Trophoblast cell (in vitro differentiated cells and primary cell): Measurements from ENCODE around the gene NHSL2.

Experiments
- DNase-seq, 2 donors: peaks; one replicate each; pipeline ENCODE4 v3.0.0-alpha.2; 2016
- H2AFZ ChIP-seq: 2 replicates; pipeline ENCODE4 v1.6.1; 2013; ENCODE audit warnings: low read length, moderate library complexity, mild to moderate bottlenecking; ENCODE audit not compliant: insufficient read depth, poor library complexity
- H2AK5ac ChIP-seq: 2 replicates; pipeline ENCODE4 v1.6.1; 2013; ENCODE audit warnings: mild to moderate bottlenecking, low read length
- H2BK120ac ChIP-seq: 2 replicates; pipeline ENCODE4 v1.6.1; 2013; ENCODE audit warnings: low read length, mild to moderate bottlenecking, moderate library complexity; ENCODE audit not compliant: insufficient read depth, poor library complexity
- H2BK12ac ChIP-seq: 2 replicates; pipeline ENCODE4 v1.6.1; 2013; ENCODE audit warnings: mild to moderate bottlenecking, low read length, moderate library complexity
- H2BK5ac ChIP-seq: 2 replicates; pipeline ENCODE4 v1.6.1; 2013; ENCODE audit warnings: low read length, low read depth, moderate library complexity, mild to moderate bottlenecking; ENCODE audit not compliant: poor library complexity
- H3K14ac ChIP-seq: 2 replicates; pipeline ENCODE4 v1.6.1; 2013; ENCODE audit warnings: mild to moderate bottlenecking, low read length
- H3K18ac ChIP-seq: 2 replicates; pipeline ENCODE4 v1.6.1; 2013; ENCODE audit warnings: mild to moderate bottlenecking, low read length
- H3K23ac ChIP-seq: 2 replicates; pipeline ENCODE4 v1.6.1; 2013; ENCODE audit warnings: low read length
- H3K27ac ChIP-seq: 2 replicates; pipeline ENCODE4 v1.5.1; 2013; ENCODE audit warnings: low read depth, mild to moderate bottlenecking, inconsistent platforms, low read length, moderate library complexity
- H3K27me3 ChIP-seq: 2 replicates; pipeline ENCODE4 v1.6.1; 2013; ENCODE audit warnings: inconsistent platforms, mild to moderate bottlenecking, low read length, moderate library complexity; ENCODE audit not compliant: insufficient read depth
- H3K36me3 ChIP-seq, 2 experiments: 1 replicate in 1 of 2; 2 replicates in 1 of 2; pipeline ENCODE4 v1.6.1; 2013; ENCODE audit warnings: low read length in 2 of 2, mild to moderate bottlenecking in 2 of 2, moderate library complexity in 1 of 2; ENCODE audit not compliant: insufficient read depth in 2 of 2, control insufficient read depth in 1 of 2
- H3K4ac ChIP-seq: 2 replicates; pipeline ENCODE4 v1.6.1; 2013; ENCODE audit warnings: low read depth, mild to moderate bottlenecking, low read length, moderate library complexity
- H3K4me1 ChIP-seq, 2 experiments: 1 replicate in 1 of 2; 2 replicates in 1 of 2; pipeline ENCODE4 v1.6.1; 2013; ENCODE audit warnings: low read length in 2 of 2, mild to moderate bottlenecking in 2 of 2, moderate library complexity in 1 of 2; ENCODE audit not compliant: insufficient read depth in 2 of 2, control insufficient read depth in 1 of 2
- H3K4me2 ChIP-seq: 2 replicates; pipeline ENCODE4 v1.6.1; 2013; ENCODE audit warnings: inconsistent platforms, mild to moderate bottlenecking, low read length, moderate library complexity
- H3K4me3 ChIP-seq: 2 replicates; pipeline ENCODE4 v1.5.1; 2013; ENCODE audit warnings: mild to moderate bottlenecking, low read depth, low read length, inconsistent platforms
- H3K79me1 ChIP-seq: one replicate; pipeline ENCODE4 v1.6.1; 2013; ENCODE audit warnings: low read length
- H3K79me2 ChIP-seq: 2 replicates; pipeline ENCODE4 v1.6.1; 2013; ENCODE audit warnings: low read length, mild to moderate bottlenecking; ENCODE audit not compliant: control insufficient read depth, insufficient read depth, poor library complexity
- H3K9ac ChIP-seq: 2 replicates; pipeline ENCODE4 v1.6.1; 2013; ENCODE audit warnings: mild to moderate bottlenecking, low read length
- H3K9me3 ChIP-seq: 2 replicates; pipeline ENCODE4 v1.6.1; 2013; ENCODE audit warnings: low read depth, mild to moderate bottlenecking, control low read depth, inconsistent platforms, low read length; ENCODE audit not compliant: insufficient read depth
- H4K12ac ChIP-seq: 2 replicates; pipeline ENCODE4 v1.6.1; 2013; ENCODE audit warnings: low read depth, mild to moderate bottlenecking, low read length, moderate library complexity
- H4K8ac ChIP-seq: 2 replicates; pipeline ENCODE4 v1.6.1; 2013; ENCODE audit warnings: low read depth, mild to moderate bottlenecking, low read length, moderate library complexity
- H4K91ac ChIP-seq: one replicate; pipeline ENCODE4 v1.6.1; 2013; ENCODE audit warnings: low read depth, mild to moderate bottlenecking, low read length, moderate library complexity
- WGBS: extraction: QIAGEN DNeasy Blood & Tissue Kit; methylation state at CpG from one replicate; pipeline ENCODE4 v1.1.7; 2013; ENCODE audit warnings: missing lambda C conversion rate; ENCODE audit not compliant: insufficient read length, insufficient coverage; ENCODE audit errors: extremely low coverage; 5-methylcytosine and 5-hydroxymethylcytosine counted together

Gene NHSL2

GRCh38 chrX:72137846-72138495 lies 227.3 kb downstream of the NHSL2 start:
- Histone ChIP-seq H3K4me3 (no peak overlapping the region), H3K4ac (no peak overlapping the region), H3K27me3 (no peaks in the 10 kb centered on the region), H4K12ac (no peak overlapping the region), H3K4me1 (no peaks in the 10 kb centered on the region), H4K91ac (no peak overlapping the region), H3K4me2 (no peak overlapping the region), H3K9ac (no peak overlapping the region), H3K36me3 (peaks cover 29 to 41% of the 10 kb centered on the region in 2 experiments), H3K14ac (no peak overlapping the region), H3K23ac (no peak overlapping the region), H3K79me2 (no peaks in the 10 kb centered on the region), H3K9me3 (peaks cover 2% of the 10 kb centered on the region), H2BK5ac (no peak overlapping the region), H3K79me1 (no peaks in the 10 kb centered on the region), H4K8ac (no peak overlapping the region), H2AFZ (no peak overlapping the region), H3K27ac (no peak overlapping the region), H2BK12ac (no peak overlapping the region), H2AK5ac (no peak overlapping the region), H2BK120ac (no peak overlapping the region), H3K18ac (no peak overlapping the region)
- no CpG with 5 or more reads among the region's 9 CpGs for WGBS
- no peak for DNase-seq

- H3K4me1 ChIP-seq: no peaks in the 10 kb centered on the region
- no peak overlapping the region for H3K14ac ChIP-seq
- no peak overlapping the region for H3K18ac ChIP-seq
- H2BK12ac ChIP-seq: no peak overlapping the region
- H3K9me3 ChIP-seq: peaks cover 2% of the 10 kb centered on the region
- no peak overlapping the region for H3K27ac ChIP-seq
- no peaks in the 10 kb centered on the region for H3K79me1 ChIP-seq
- H3K79me2 ChIP-seq: no peaks in the 10 kb centered on the region
- no peak overlapping the region for H3K4ac ChIP-seq
- H4K12ac ChIP-seq: no peak overlapping the region
- H3K4me3 ChIP-seq: no peak overlapping the region
- H2BK5ac ChIP-seq: no peak overlapping the region
- H2AK5ac ChIP-seq: no peak overlapping the region
- H2BK120ac ChIP-seq: no peak overlapping the region
- peaks cover 30 to 43% of the 10 kb centered on the region in 2 experiments for H3K36me3 ChIP-seq
- H3K4me2 ChIP-seq: no peak overlapping the region
- H3K23ac ChIP-seq: no peak overlapping the region
- H3K9ac ChIP-seq: no peak overlapping the region
- no peak for DNase-seq
- no peaks in the 10 kb centered on the region for H3K27me3 ChIP-seq
- no CpG with 5 or more reads among the region's 8 CpGs for WGBS
- H4K8ac ChIP-seq: no peak overlapping the region
- no peak overlapping the region for H2AFZ ChIP-seq
- H4K91ac ChIP-seq: no peak overlapping the region
Measured at GRCh38 chrX:72139538-72139937, 228.9 kb downstream of the NHSL2 start.

GRCh38 chrX:72141372-72142004 lies 230.8 kb downstream of the NHSL2 start:
- no peak overlapping the region for H2AK5ac ChIP-seq
- peaks cover 27 to 41% of the 10 kb centered on the region in 2 experiments for H3K36me3 ChIP-seq
- H4K91ac ChIP-seq: no peak overlapping the region
- no peak overlapping the region for H3K14ac ChIP-seq
- H3K79me1 ChIP-seq: no peaks in the 10 kb centered on the region
- no peak for DNase-seq
- no peak overlapping the region for H2BK120ac ChIP-seq
- H3K27me3 ChIP-seq: no peaks in the 10 kb centered on the region
- H2BK5ac ChIP-seq: no peak overlapping the region
- no peak overlapping the region for H4K12ac ChIP-seq
- peaks cover 2% of the 10 kb centered on the region for H3K9me3 ChIP-seq
- H3K4me1 ChIP-seq: no peaks in the 10 kb centered on the region
- H3K4me3 ChIP-seq: no peak overlapping the region
- WGBS: no CpG with 5 or more reads among the region's 4 CpGs
- no peak overlapping the region for H3K4me2 ChIP-seq
- H3K18ac ChIP-seq: no peak overlapping the region
- H3K79me2 ChIP-seq: no peaks in the 10 kb centered on the region
- H2AFZ ChIP-seq: no peak overlapping the region
- no peak overlapping the region for H3K4ac ChIP-seq
- no peak overlapping the region for H3K9ac ChIP-seq
- H2BK12ac ChIP-seq: no peak overlapping the region
- H3K27ac ChIP-seq: no peak overlapping the region
- H4K8ac ChIP-seq: no peak overlapping the region
- no peak overlapping the region for H3K23ac ChIP-seq

- H3K14ac ChIP-seq: no peak overlapping the region
- H4K91ac ChIP-seq: no peak overlapping the region
- no peaks in the 10 kb centered on the region for H3K27me3 ChIP-seq
- no peaks in the 10 kb centered on the region for H3K79me2 ChIP-seq
- no peak overlapping the region for H4K8ac ChIP-seq
- no peak overlapping the region for H3K4me2 ChIP-seq
- H3K36me3 ChIP-seq: peaks cover 27 to 38% of the 10 kb centered on the region in 2 experiments
- no peak for DNase-seq
- H3K4me3 ChIP-seq: no peak overlapping the region
- H3K4ac ChIP-seq: no peak overlapping the region
- no peak overlapping the region for H2AK5ac ChIP-seq
- H3K27ac ChIP-seq: no peak overlapping the region
- H3K9me3 ChIP-seq: peaks cover 2% of the 10 kb centered on the region
- H3K23ac ChIP-seq: no peak overlapping the region
- H3K9ac ChIP-seq: no peak overlapping the region
- H2AFZ ChIP-seq: no peak overlapping the region
- no peak overlapping the region for H2BK12ac ChIP-seq
- H2BK5ac ChIP-seq: no peak overlapping the region
- H3K79me1 ChIP-seq: no peaks in the 10 kb centered on the region
- no peak overlapping the region for H3K18ac ChIP-seq
- H3K4me1 ChIP-seq: no peaks in the 10 kb centered on the region
- no CpG with 5 or more reads among the region's 8 CpGs for WGBS
- H2BK120ac ChIP-seq: no peak overlapping the region
- no peak overlapping the region for H4K12ac ChIP-seq
Measured at GRCh38 chrX:72142094-72142793, 231.6 kb downstream of the NHSL2 start.
